VCaP (cell line): ENCODE results near the gene SIN3A.
A peak's percentile ranks its signal among the peaks of the same experiment; 100 is the strongest.
"Not testable (repeated sequence)": the region's sequence is repeated elsewhere in the genome, so short reads cannot be mapped to it uniquely, and the experiment has no call there.

Experiments
- H3K27ac ChIP-seq: fragments of 450-650 bp; 2 replicates; pipeline ENCODE4 v1.5.1; 2017
- TF ChIP-seq, protein P1 (sequence below): fragments of 450-650 bp; conservative IDR thresholded peaks from 2 replicates; pipeline ENCODE4 v1.5.1; 2017; ENCODE audit warnings: mild to moderate bottlenecking, moderate library complexity

Gene SIN3A

DNA sequence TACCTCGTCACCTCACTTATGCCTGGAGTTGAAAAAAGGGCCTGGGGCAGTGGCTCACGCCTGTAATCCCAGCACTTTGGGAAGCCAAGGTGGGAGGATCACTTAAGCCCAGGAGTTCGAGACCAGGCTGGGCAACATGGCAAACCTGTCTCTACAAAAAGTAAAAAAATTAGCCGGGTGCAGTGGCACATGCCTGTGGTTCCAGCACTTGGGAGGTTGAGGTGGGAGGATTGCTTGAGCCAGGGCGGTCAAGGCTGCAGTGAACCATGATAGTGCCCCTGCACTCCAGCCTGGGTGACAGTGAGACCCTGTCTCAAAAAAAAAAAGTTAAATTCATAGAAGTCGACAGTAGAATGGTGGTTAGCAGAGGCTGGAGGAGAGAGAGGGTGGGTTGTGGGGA lies 109.3 kb downstream of the SIN3A start:
- no peak overlapping the region for H3K27ac ChIP-seq
- TF ChIP-seq, protein P1, sequence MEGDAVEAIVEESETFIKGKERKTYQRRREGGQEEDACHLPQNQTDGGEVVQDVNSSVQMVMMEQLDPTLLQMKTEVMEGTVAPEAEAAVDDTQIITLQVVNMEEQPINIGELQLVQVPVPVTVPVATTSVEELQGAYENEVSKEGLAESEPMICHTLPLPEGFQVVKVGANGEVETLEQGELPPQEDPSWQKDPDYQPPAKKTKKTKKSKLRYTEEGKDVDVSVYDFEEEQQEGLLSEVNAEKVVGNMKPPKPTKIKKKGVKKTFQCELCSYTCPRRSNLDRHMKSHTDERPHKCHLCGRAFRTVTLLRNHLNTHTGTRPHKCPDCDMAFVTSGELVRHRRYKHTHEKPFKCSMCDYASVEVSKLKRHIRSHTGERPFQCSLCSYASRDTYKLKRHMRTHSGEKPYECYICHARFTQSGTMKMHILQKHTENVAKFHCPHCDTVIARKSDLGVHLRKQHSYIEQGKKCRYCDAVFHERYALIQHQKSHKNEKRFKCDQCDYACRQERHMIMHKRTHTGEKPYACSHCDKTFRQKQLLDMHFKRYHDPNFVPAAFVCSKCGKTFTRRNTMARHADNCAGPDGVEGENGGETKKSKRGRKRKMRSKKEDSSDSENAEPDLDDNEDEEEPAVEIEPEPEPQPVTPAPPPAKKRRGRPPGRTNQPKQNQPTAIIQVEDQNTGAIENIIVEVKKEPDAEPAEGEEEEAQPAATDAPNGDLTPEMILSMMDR, result no peak

DNA sequence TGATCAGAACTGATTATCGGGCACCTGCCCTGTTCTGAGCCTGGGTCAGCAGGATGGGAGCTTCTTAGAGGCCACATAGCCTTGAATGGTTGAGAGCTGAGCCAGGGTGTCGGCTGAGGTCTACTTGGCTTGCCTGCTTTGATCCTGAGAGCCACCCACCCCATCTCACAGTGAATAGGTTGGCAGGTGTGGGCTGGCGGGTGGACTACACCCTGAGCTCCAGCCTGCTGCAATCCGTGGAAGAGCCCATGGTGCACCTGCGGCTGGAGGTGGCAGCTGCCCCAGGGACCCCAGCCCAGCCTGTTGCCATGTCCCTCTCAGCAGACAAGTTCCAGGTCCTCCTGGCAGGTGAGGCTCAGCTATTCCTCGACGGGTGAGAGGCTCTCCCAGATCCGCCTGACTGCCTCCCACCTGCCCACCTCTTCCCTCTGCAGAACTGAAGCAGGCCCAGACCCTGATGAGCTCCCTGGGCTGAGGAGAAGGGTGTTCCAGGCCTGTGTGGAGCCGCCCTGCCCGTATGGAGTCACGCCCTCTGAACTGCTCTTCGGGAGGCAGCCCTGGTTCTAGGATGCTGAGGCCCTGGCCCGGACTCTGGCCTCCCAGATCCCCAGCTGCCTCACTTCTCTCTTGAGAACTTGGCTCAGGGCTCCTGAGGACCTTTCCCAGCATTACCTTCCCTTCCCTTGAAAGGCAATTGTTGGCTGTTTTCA lies 111.8 kb downstream of the SIN3A start:
- TF ChIP-seq, protein P1, result no peak

DNA sequence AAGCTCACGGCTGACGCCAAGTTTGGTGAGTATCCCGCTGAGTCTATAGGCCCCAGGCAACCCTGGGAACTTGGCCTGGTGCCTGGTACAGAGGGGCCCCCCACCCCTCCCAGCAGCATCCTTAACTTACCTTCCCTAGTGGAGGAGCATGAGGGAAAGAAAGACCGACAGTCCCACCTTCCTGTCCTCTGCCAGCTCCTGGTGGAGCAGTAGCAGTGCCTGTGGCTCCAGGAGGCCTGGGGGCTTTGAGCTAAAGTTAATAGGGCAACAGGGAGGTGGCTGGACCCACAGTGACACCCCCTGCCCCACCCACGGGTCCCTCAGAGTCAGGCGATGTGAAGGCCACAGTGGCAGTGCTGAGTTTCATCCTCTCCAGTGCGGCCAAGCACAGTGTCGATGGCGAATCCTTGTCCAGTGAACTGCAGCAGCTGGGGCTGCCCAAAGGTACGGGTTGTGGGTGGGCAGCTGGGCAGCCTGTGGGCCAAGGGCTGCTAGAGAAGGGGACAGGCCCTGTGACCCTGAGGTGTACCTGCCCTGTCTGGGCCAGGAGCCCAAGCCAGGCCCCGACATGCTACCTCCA lies 112.7 kb downstream of the SIN3A start:
- TF ChIP-seq, protein P1, result no peak

More for the DNA sequence above, 111.8 kb downstream of the SIN3A start:
- no peak overlapping the region for H3K27ac ChIP-seq

DNA sequence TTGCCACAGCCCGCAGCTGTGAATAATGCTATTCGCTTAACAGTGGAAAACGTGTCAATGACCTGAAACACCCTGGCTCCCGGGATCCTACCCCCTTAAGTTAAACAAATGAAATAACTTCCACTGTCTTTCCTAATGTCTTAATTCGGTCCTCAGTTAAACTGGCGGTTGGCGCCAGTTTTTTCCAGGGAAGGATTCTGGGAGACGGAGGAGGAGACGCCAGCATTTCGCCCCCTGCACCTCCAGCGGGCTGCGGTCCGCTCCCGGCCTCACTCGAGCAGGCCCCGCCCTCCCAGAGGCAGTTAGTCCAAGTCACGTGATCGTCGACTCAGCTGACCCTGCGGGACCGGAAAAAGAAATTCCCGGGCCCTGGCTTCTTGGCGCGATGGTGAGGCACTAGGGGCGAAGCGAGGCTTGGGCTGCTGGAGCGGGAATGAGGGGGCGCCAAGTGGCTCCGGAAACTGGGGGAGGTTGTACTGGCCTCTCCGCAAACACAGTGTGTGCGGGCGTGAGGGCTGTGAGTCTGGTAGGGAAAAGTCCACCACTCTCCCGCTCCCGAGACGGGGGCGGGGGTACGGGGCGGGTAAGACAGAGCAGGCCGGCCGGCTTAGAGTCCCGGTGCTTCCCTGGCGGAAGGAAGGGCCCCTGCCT lies 115.7 kb downstream of the SIN3A start, which contains the start of gene COMMD4:
Gene COMMD4, plus strand, starts transcription at position 359 of the 651 bp plus-strand sequence. Its CDS starts 27 bp downstream, at position 386.
- H3K27ac ChIP-seq, result peak within 1 kb of the TSS; percentile 74
- TF ChIP-seq, protein P1, result no peak

More for the DNA sequence above, 112.7 kb downstream of the SIN3A start:
- no peak overlapping the region for H3K27ac ChIP-seq

DNA sequence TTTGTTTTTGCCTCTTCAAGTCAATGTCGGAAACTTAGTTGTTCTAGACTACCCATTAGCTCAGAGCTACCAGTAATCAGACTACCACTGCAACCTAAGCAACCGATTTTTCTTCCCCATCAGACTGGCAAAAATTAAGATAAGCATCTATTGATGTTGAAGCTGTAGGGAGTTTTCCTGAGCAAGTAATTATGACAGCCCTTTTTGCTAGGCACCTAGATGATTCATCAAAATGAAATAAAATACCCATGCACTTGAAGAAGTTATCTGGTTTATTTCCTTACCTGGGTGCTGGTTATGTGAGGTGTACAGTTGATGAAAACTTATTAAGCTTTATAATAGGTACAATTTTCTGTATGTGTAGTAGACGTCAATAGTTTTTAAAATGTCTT lies 116.2 kb downstream of the SIN3A start:
- H3K27ac ChIP-seq, result peak overlapping the region; percentile 74
- TF ChIP-seq, protein P1, result no peak

DNA sequence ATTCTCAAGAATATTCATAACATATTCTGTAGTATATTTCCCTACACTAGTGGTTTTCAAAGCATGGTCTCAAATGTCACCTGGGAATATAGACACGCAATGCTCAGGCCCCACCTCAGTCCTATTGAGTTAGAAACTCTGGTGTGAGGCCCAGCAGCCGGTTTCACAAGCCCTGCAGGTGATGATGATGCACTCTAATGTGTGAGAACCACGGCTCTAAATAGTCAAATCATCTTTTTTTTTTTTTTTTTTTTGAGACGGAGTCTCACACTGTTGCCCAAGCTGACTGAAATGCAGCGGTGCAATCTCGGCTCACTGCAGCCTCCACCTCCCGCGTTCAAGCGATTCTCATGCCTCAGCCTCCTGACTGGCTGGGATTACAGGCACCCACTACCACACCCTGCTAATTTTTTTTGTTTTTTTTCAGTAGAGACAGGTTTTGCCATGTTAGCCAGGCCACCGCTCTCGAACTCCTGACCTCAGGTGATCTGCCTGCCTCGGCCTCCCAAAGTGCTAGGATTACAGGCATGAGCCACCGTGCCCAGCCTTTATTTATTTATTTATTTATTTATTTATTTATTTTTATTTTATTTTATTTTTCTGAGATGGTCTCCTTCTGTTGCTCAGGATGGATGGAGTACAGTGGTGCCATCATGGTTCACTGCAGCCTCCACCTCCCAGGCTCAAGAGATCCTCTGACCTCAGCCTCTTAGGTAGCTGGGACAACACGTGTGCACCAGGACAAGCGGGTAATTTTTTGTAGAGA lies 117.7 kb downstream of the SIN3A start:
- not testable (repeated sequence) for H3K27ac ChIP-seq

DNA sequence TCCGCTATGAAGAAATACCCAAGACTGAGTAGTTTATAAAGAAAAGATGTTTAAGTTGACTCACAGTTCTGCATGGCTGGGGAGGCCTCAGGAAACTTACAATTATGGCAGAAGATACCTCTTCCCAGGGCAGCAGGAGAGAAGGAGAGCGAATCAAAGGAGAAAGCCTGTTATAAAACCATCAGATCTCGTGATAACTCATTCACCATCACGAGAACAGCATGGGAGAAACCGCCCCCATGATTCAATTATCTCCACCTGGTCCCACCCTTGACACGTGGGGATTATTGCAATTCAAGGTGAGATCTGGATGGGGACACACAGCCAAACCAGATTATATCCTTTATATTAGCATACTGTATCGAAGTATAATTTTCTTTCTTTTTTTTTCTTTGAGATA lies 119.4 kb downstream of the SIN3A start:
- H3K27ac ChIP-seq, result not testable (repeated sequence)

DNA sequence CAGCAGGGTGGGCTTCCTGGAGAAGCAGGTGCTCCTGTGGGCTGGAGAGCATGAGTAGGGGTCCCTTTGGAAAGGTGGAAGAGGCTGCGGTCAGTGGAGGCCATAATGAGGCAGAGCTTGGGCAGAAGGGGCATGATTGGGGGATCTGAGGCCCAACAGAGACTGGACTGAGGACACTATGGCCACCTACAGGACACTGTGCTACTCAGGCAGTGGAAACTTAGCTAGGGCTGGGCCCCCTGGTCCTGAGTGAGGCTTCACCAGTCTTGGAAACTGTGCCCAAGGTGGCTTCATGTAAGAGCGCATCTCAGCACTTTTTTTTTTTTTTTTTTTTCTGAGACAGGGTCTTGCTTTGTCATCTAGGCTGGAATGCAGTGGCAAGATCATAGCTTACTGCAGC lies 121.9 kb downstream of the SIN3A start:
- H3K27ac ChIP-seq, result peak overlapping the region; percentile 35
- TF ChIP-seq, protein P1, result no peak
